NCI-H2107 (cell line): ENCODE measurements around the gene TXNRD2.
"Not testable (repeated sequence)": the region's sequence is repeated elsewhere in the genome, so short reads cannot be mapped to it uniquely, and the experiment has no call there.

Experiments
- DNase-seq: peaks from one replicate; lab custom pipeline; 2025; lab: John Stamatoyannopoulos, UW

TXNRD2 gene

GRCh38 chr22:19888131-19888746, 53.4 kb downstream of the TXNRD2 start:
- no peak for DNase-seq

GRCh38 chr22:19887256-19887985, 54.2 kb downstream of the TXNRD2 start:
- no peak for DNase-seq

- DNase-seq, result no peak
These were observed 54.9 kb downstream of the TXNRD2 start for GRCh38 chr22:19886605-19887255.

- DNase-seq, result no peak
These were observed 55.6 kb downstream of the TXNRD2 start for GRCh38 chr22:19885841-19886592.

GRCh38 chr22:19884954-19885751, 56.5 kb downstream of the TXNRD2 start:
- no peak for DNase-seq

GRCh38 chr22:19884161-19884953, 57.3 kb downstream of the TXNRD2 start:
- no peak for DNase-seq

- not testable (repeated sequence) for DNase-seq
These were observed 58.2 kb downstream of the TXNRD2 start for GRCh38 chr22:19883446-19883845.

GRCh38 chr22:19882446-19883381, 58.9 kb downstream of the TXNRD2 start:
- no peak for DNase-seq

GRCh38 chr22:19880786-19881569, 60.6 kb downstream of the TXNRD2 start:
- no peak for DNase-seq

GRCh38 chr22:19879992-19880785, 61.4 kb downstream of the TXNRD2 start:
- DNase-seq, result no peak

GRCh38 chr22:19879643-19879991, 62.0 kb downstream of the TXNRD2 start:
- DNase-seq, result no peak

GRCh38 chr22:19879246-19879570, 62.4 kb downstream of the TXNRD2 start:
- no peak for DNase-seq

- no peak for DNase-seq
These were observed 63.0 kb downstream of the TXNRD2 start for GRCh38 chr22:19878461-19879245.

GRCh38 chr22:19877626-19878339, 63.8 kb downstream of the TXNRD2 start:
- DNase-seq, result no peak

- DNase-seq, result no peak
These were observed 64.5 kb downstream of the TXNRD2 start for GRCh38 chr22:19876941-19877625.

GRCh38 chr22:19876314-19876940, 65.2 kb downstream of the TXNRD2 start:
- no peak for DNase-seq
